ENCODE data around the gene OR2AE1.

Gene OR2AE1

GRCh38 chr7:99863847-99864440 lies 12.9 kb downstream of the OR2AE1 start:
- no peak overlapping the region for H3K27ac ChIP-seq (ENCODE audit: low read length, poor library complexity, severe bottlenecking)
- H4K91ac ChIP-seq (ENCODE audit: low read length): no peak overlapping the region
- H2AK5ac ChIP-seq (ENCODE audit: low read length, severe bottlenecking): no peak overlapping the region
- H3K18ac ChIP-seq (ENCODE audit: low read depth in 1 of 2, low read length in 2 of 2): no peak overlapping the region
- H2BK12ac ChIP-seq (ENCODE audit: low read length in 2 of 2): no peak overlapping the region
- peak; percentile 5 for DNase-seq
- H3K36me3 ChIP-seq (ENCODE audit: control insufficient read depth in 1 of 2, insufficient read depth in 2 of 2, low read depth in 1 of 2, low read length in 2 of 2): no peaks in the 10 kb centered on the region
- peaks cover 36% of the 10 kb centered on the region for H3K9me3 ChIP-seq (ENCODE audit: control insufficient read depth, low read length)
- H2BK5ac ChIP-seq (ENCODE audit: low read depth, low read length, poor library complexity, severe bottlenecking): no peak overlapping the region
- H3K79me1 ChIP-seq (replicated peaks; ENCODE audit: low read length, poor library complexity, severe bottlenecking): no peaks in the 10 kb centered on the region
- no peak overlapping the region for H2BK15ac ChIP-seq (ENCODE audit: low read depth, poor library complexity, severe bottlenecking)
- WGBS: 37% methylated on average over 2 of the region's 2 CpGs
- H3K4me1 ChIP-seq (ENCODE audit: control insufficient read depth, insufficient read depth, low read depth, low read length): peaks cover 3% of the 10 kb centered on the region
- no peak overlapping the region for H3K9ac ChIP-seq (ENCODE audit: low read length)
- H3K14ac ChIP-seq (ENCODE audit: low read length in 2 of 2): no peak overlapping the region
- H3K4me3 ChIP-seq (ENCODE audit: insufficient read depth in 1 of 2, low read depth in 1 of 2, low read length in 2 of 2): no peak overlapping the region
- H3K23ac ChIP-seq (ENCODE audit: low read length in 2 of 2): no peak overlapping the region
- H2AFZ ChIP-seq (ENCODE audit: low read depth, low read length): no peak overlapping the region
- H3K4ac ChIP-seq (ENCODE audit: low read depth in 1 of 2, low read length in 2 of 2): no peak overlapping the region
- H3K27me3 ChIP-seq (ENCODE audit: control insufficient read depth in 1 of 2, insufficient read depth in 1 of 2, low read length in 2 of 2): peaks cover 0 to 16% of the 10 kb centered on the region in 2 experiments
- H3K4me2 ChIP-seq (ENCODE audit: low read length, poor library complexity, severe bottlenecking): no peak overlapping the region
- no peak overlapping the region for H2BK120ac ChIP-seq (ENCODE audit: low read depth, low read length)
- H4K8ac ChIP-seq (ENCODE audit: low read length): no peak overlapping the region

- Histone ChIP-seq H3K9ac (ENCODE audit: low read length) (no peak overlapping the region), H2BK5ac (ENCODE audit: low read depth, low read length, poor library complexity, severe bottlenecking) (no peak overlapping the region), H3K4ac (ENCODE audit: low read depth in 1 of 2, low read length in 2 of 2) (no peak overlapping the region), H3K4me3 (ENCODE audit: insufficient read depth in 1 of 2, low read depth in 1 of 2, low read length in 2 of 2) (no peak overlapping the region), H2BK120ac (ENCODE audit: low read depth, low read length) (no peak overlapping the region), H3K23ac (ENCODE audit: low read length in 2 of 2) (no peak overlapping the region), H3K36me3 (ENCODE audit: control insufficient read depth in 1 of 2, insufficient read depth in 2 of 2, low read depth in 1 of 2, low read length in 2 of 2) (no peaks in the 10 kb centered on the region), H2BK12ac (ENCODE audit: low read length in 2 of 2) (no peak overlapping the region), H3K4me1 (ENCODE audit: control insufficient read depth, insufficient read depth, low read depth, low read length) (peaks cover 3% of the 10 kb centered on the region), H3K4me2 (ENCODE audit: low read length, poor library complexity, severe bottlenecking) (no peak overlapping the region), H3K27ac (ENCODE audit: low read length, poor library complexity, severe bottlenecking) (no peak overlapping the region), H2AFZ (ENCODE audit: low read depth, low read length) (no peak overlapping the region), H3K27me3 (ENCODE audit: control insufficient read depth in 1 of 2, insufficient read depth in 1 of 2, low read length in 2 of 2) (peaks cover 0 to 20% of the 10 kb centered on the region in 2 experiments), H4K91ac (ENCODE audit: low read length) (no peak overlapping the region), H3K18ac (ENCODE audit: low read depth in 1 of 2, low read length in 2 of 2) (no peak overlapping the region), H4K8ac (ENCODE audit: low read length) (no peak overlapping the region), H2AK5ac (ENCODE audit: low read length, severe bottlenecking) (no peak overlapping the region), H3K9me3 (ENCODE audit: control insufficient read depth, low read length) (peaks cover 31% of the 10 kb centered on the region), H2BK15ac (ENCODE audit: low read depth, poor library complexity, severe bottlenecking) (no peak overlapping the region), H3K14ac (ENCODE audit: low read length in 2 of 2) (no peak overlapping the region), H3K79me1 (replicated peaks; ENCODE audit: low read length, poor library complexity, severe bottlenecking) (no peaks in the 10 kb centered on the region)
- 84% methylated on average over 14 of the region's 15 CpGs for WGBS
- no peak for DNase-seq
Observed at GRCh38 chr7:99860281-99861127, 16.3 kb downstream of the OR2AE1 start.

GRCh38 chr7:99855236-99855635 lies 21.6 kb downstream of the OR2AE1 start:
- no peak overlapping the region for H2BK15ac ChIP-seq (ENCODE audit: low read depth, poor library complexity, severe bottlenecking)
- no peak for DNase-seq
- no peaks in the 10 kb centered on the region for H3K36me3 ChIP-seq (ENCODE audit: control insufficient read depth in 1 of 2, insufficient read depth in 2 of 2, low read depth in 1 of 2, low read length in 2 of 2)
- H3K4me2 ChIP-seq (ENCODE audit: low read length, poor library complexity, severe bottlenecking): no peak overlapping the region
- 80% methylated on average over 1 of the region's 1 CpG for WGBS
- no peaks in the 10 kb centered on the region for H3K79me1 ChIP-seq (replicated peaks; ENCODE audit: low read length, poor library complexity, severe bottlenecking)
- no peak overlapping the region for H3K14ac ChIP-seq (ENCODE audit: low read length in 2 of 2)
- H4K91ac ChIP-seq (ENCODE audit: low read length): no peak overlapping the region
- H3K9ac ChIP-seq (ENCODE audit: low read length): no peak overlapping the region
- no peak overlapping the region for H2BK12ac ChIP-seq (ENCODE audit: low read length in 2 of 2)
- no peaks in the 10 kb centered on the region for H3K9me3 ChIP-seq (ENCODE audit: control insufficient read depth, low read length)
- H3K27ac ChIP-seq (ENCODE audit: low read length, poor library complexity, severe bottlenecking): no peak overlapping the region
- peaks cover 2% of the 10 kb centered on the region for H3K4me1 ChIP-seq (ENCODE audit: control insufficient read depth, insufficient read depth, low read depth, low read length)
- no peak overlapping the region for H3K4ac ChIP-seq (ENCODE audit: low read depth in 1 of 2, low read length in 2 of 2)
- H3K18ac ChIP-seq (ENCODE audit: low read depth in 1 of 2, low read length in 2 of 2): no peak overlapping the region
- H2AK5ac ChIP-seq (ENCODE audit: low read length, severe bottlenecking): no peak overlapping the region
- H3K23ac ChIP-seq (ENCODE audit: low read length in 2 of 2): no peak overlapping the region
- H2AFZ ChIP-seq (ENCODE audit: low read depth, low read length): no peak overlapping the region
- H3K4me3 ChIP-seq (ENCODE audit: insufficient read depth in 1 of 2, low read depth in 1 of 2, low read length in 2 of 2): no peak overlapping the region
- H3K27me3 ChIP-seq (ENCODE audit: control insufficient read depth in 1 of 2, insufficient read depth in 1 of 2, low read length in 2 of 2): peaks cover 4 to 9% of the 10 kb centered on the region in 2 experiments
- H4K8ac ChIP-seq (ENCODE audit: low read length): no peak overlapping the region
- no peak overlapping the region for H2BK5ac ChIP-seq (ENCODE audit: low read depth, low read length, poor library complexity, severe bottlenecking)
- H2BK120ac ChIP-seq (ENCODE audit: low read depth, low read length): no peak overlapping the region

GRCh38 chr7:99848420-99849216 lies 28.2 kb downstream of the OR2AE1 start:
- Histone ChIP-seq H2BK120ac (ENCODE audit: low read depth, low read length) (no peak overlapping the region), H3K14ac (ENCODE audit: low read length in 2 of 2) (no peak overlapping the region), H4K8ac (ENCODE audit: low read length) (no peak overlapping the region), H2BK15ac (ENCODE audit: low read depth, poor library complexity, severe bottlenecking) (no peak overlapping the region), H3K27ac (ENCODE audit: low read length, poor library complexity, severe bottlenecking) (no peak overlapping the region), H3K4me1 (ENCODE audit: control insufficient read depth, insufficient read depth, low read depth, low read length) (no peaks in the 10 kb centered on the region), H2BK5ac (ENCODE audit: low read depth, low read length, poor library complexity, severe bottlenecking) (no peak overlapping the region), H3K79me1 (replicated peaks; ENCODE audit: low read length, poor library complexity, severe bottlenecking) (no peaks in the 10 kb centered on the region), H3K27me3 (ENCODE audit: control insufficient read depth in 1 of 2, insufficient read depth in 1 of 2, low read length in 2 of 2) (peaks cover 3 to 19% of the 10 kb centered on the region in 2 experiments), H4K91ac (ENCODE audit: low read length) (no peak overlapping the region), H3K9me3 (ENCODE audit: control insufficient read depth, low read length) (no peaks in the 10 kb centered on the region), H3K4ac (ENCODE audit: low read depth in 1 of 2, low read length in 2 of 2) (no peak overlapping the region), H2AFZ (ENCODE audit: low read depth, low read length) (no peak overlapping the region), H3K9ac (ENCODE audit: low read length) (no peak overlapping the region), H3K4me3 (ENCODE audit: insufficient read depth in 1 of 2, low read depth in 1 of 2, low read length in 2 of 2) (no peak overlapping the region), H3K4me2 (ENCODE audit: low read length, poor library complexity, severe bottlenecking) (no peak overlapping the region), H3K18ac (ENCODE audit: low read depth in 1 of 2, low read length in 2 of 2) (no peak overlapping the region), H2BK12ac (ENCODE audit: low read length in 2 of 2) (no peak overlapping the region), H2AK5ac (ENCODE audit: low read length, severe bottlenecking) (no peak overlapping the region), H3K36me3 (ENCODE audit: control insufficient read depth in 1 of 2, insufficient read depth in 2 of 2, low read depth in 1 of 2, low read length in 2 of 2) (no peaks in the 10 kb centered on the region), H3K23ac (ENCODE audit: low read length in 2 of 2) (no peak overlapping the region)
- 93% methylated on average over 3 of the region's 6 CpGs for WGBS
- DNase-seq: no peak

All from mesenchymal stem cell (in vitro differentiated cells and primary cell).